Measurements from ENCODE around the gene DHODH. TPM values are rescaled to one million over a fixed set of nuclear protein-coding genes. Genes with fewer than 3 reads are reported as not detected.

Gene DHODH
- total and polyA plus RNA-seq, 10 of the 15 experiments (the other 5 are each of a cell fraction or from before 2014, with no cell fraction given), result 3.4 to 23.3 (median 13.2) TPM

- TF ChIP-seq DPF2 (IDR thresholded peaks at IDR 0.05), result no peak
- no peak for TF ChIP-seq ZBED1 (IDR thresholded peaks at IDR 0.05; ENCODE audit: borderline replicate concordance)
Measured at GRCh38 chr16:72061564-72061963, 53.0 kb downstream of the DHODH start (continued).

- 79% methylated on average over 10 of the region's 10 CpGs for WGBS (ENCODE audit: insufficient coverage, insufficient replicate concordance, low lambda C conversion rate, missing lambda C conversion rate)
- POLR2A ChIA-PET, result no interaction called here
- CTCF ChIA-PET, result no interaction called here
- no peaks in the 10 kb centered on the region for H3K27me3 ChIP-seq (replicated peaks in 1 of 2; ENCODE audit: control insufficient read depth in 2 of 2, insufficient read depth in 2 of 2, low read length in 1 of 2)
- H3K4me3 ChIP-seq, result no peak overlapping the region
- no peak for FAIRE-seq
- no peak for TF ChIP-seq CEBPB (IDR thresholded peaks at IDR 0.05; ENCODE audit: borderline replicate concordance in 1 of 2, low read depth in 2 of 2, low read length in 2 of 2)
- TF ChIP-seq KLF5 (IDR thresholded peaks at IDR 0.05; ENCODE audit: partially characterized antibody), result no peak
- no peaks in the 10 kb centered on the region for H3K9me3 ChIP-seq (replicated peaks; ENCODE audit: control insufficient read depth, insufficient read depth, low read length)
- H3K4me2 ChIP-seq (ENCODE audit: control insufficient read depth, insufficient read depth), result no peak overlapping the region
- ATAC-seq, result no peak
- H3K4me1 ChIP-seq (ENCODE audit: control insufficient read depth, insufficient read depth, low read length), result no peaks in the 10 kb centered on the region
- no peak overlapping the region for H3K27ac ChIP-seq (ENCODE audit: control insufficient read depth, insufficient read depth)
- no peaks in the 10 kb centered on the region for H3K79me2 ChIP-seq (ENCODE audit: control insufficient read depth, insufficient read depth, low read length)
- no peak overlapping the region for H2AFZ ChIP-seq (ENCODE audit: control insufficient read depth, low read depth, low read length)
- intact Hi-C loops (cut with micrococcal nuclease; ENCODE audit: unreplicated experiment), result no loop called here
- H3K36me3 ChIP-seq (ENCODE audit: control insufficient read depth in 2 of 2, insufficient read depth in 2 of 2, low read length in 1 of 2), result no peaks in the 10 kb centered on the region
- no peak overlapping the region for H3K9ac ChIP-seq (ENCODE audit: control insufficient read depth, insufficient read depth, low read length)
- BruUV-seq (replicated peaks), result no TSS peak
- H4K20me1 ChIP-seq (ENCODE audit: control insufficient read depth, insufficient read depth), result no peaks in the 10 kb centered on the region
- in situ Hi-C loops (cut with MboI), result no loop called here
- no peak for DNase-seq (ENCODE audit: low read depth, low spot score)
- RAD21 ChIA-PET (ENCODE audit: unreplicated experiment), result no interaction called here
- SMC1A ChIA-PET (ENCODE audit: uncharacterized antibody, unreplicated experiment), result no interaction called here
Measured at GRCh38 chr16:72064361-72064894, 55.9 kb downstream of the DHODH start.

- POLR2A ChIA-PET, result no interaction called here
- Histone ChIP-seq H2AFZ (ENCODE audit: control insufficient read depth, low read depth, low read length) (no peak overlapping the region), H3K27me3 (replicated peaks in 1 of 2; ENCODE audit: control insufficient read depth in 2 of 2, insufficient read depth in 2 of 2, low read length in 1 of 2) (no peaks in the 10 kb centered on the region), H3K4me3 (no peak overlapping the region), H3K9ac (ENCODE audit: control insufficient read depth, insufficient read depth, low read length) (no peak overlapping the region), H3K36me3 (ENCODE audit: control insufficient read depth in 2 of 2, insufficient read depth in 2 of 2, low read length in 1 of 2) (no peaks in the 10 kb centered on the region), H4K20me1 (ENCODE audit: control insufficient read depth, insufficient read depth) (no peaks in the 10 kb centered on the region), H3K9me3 (replicated peaks; ENCODE audit: control insufficient read depth, insufficient read depth, low read length) (no peaks in the 10 kb centered on the region), H3K4me1 (ENCODE audit: control insufficient read depth, insufficient read depth, low read length) (no peaks in the 10 kb centered on the region), H3K79me2 (ENCODE audit: control insufficient read depth, insufficient read depth, low read length) (no peaks in the 10 kb centered on the region), H3K4me2 (ENCODE audit: control insufficient read depth, insufficient read depth) (no peak overlapping the region), H3K27ac (ENCODE audit: control insufficient read depth, insufficient read depth) (no peak overlapping the region)
- intact Hi-C loops (cut with micrococcal nuclease; ENCODE audit: unreplicated experiment) (loop anchor here (1.0 to 5.0 kb wide), 2 partner anchors 33 to 401 kb away; no protein-coding TSS in a partner anchor), in situ Hi-C loops (cut with MboI) (no loop called here)
- FAIRE-seq (no peak), ATAC-seq (peak; percentile 84), DNase-seq (ENCODE audit: low read depth, low spot score) (no peak)
- no TSS peak for BruUV-seq (replicated peaks)
- TF ChIP-seq CTCF (IDR thresholded peaks at IDR 0.05 in 2 of 3, conservative IDR thresholded peaks at IDR 0.05 in 1 of 3; ENCODE audit: control insufficient read depth in 2 of 3, extremely low read depth in 1 of 3, insufficient read depth in 1 of 3, low read depth in 3 of 3, low read length in 3 of 3), result peak; percentile 55 to 57 (median 56)
- peak; percentile 67 for TF ChIP-seq RAD21 (IDR thresholded peaks at IDR 0.05; ENCODE audit: insufficient read depth, low read depth, low read length)
- no peak for TF ChIP-seq MLLT1 (IDR thresholded peaks at IDR 0.05)
- TF ChIP-seq SMC3 (IDR thresholded peaks at IDR 0.05; ENCODE audit: borderline replicate concordance, low read length), result peak; percentile 60; the same call in 1 of the 2 replicates
- 0% methylated on average over 1 of the region's 1 CpG for WGBS (ENCODE audit: insufficient coverage, insufficient replicate concordance, low lambda C conversion rate, missing lambda C conversion rate)
- SMC1A ChIA-PET (ENCODE audit: uncharacterized antibody, unreplicated experiment), result interaction anchor here (0.7 to 1.8 kb wide), 4 partner anchors 20 to 26 kb away, joined by 3 to 10 read pairs (median 3); partner anchors contain the start of genes DHX38 and TXNL4B
- CTCF ChIA-PET, result interaction anchor here (0.7 to 3.1 kb wide), 15 partner anchors 9 to 1812 kb away, joined by 3 to 27 read pairs (median 4); partner anchors contain the start of genes DHX38 and TXNL4B
- RAD21 ChIA-PET (ENCODE audit: unreplicated experiment), result interaction anchor here (0.9 to 1.8 kb wide), 3 partner anchors 22 to 28 kb away, joined by 3 to 4 read pairs (median 3); partner anchors contain the start of gene TXNL4B
Measured at GRCh38 chr16:72066747-72067146, 58.2 kb downstream of the DHODH start.

Data from GM12878 (cell line).